WI38 (cell line): Measurements from ENCODE around the gene ST6GALNAC3.

ENCODE experiments used
- H3K4me3 ChIP-seq: 2 replicates; pipeline ENCODE4 v1.5.1; 2011; ENCODE audit warnings: low read depth, mild to moderate bottlenecking, control low read depth, low read length
- TF ChIP-seq, protein P1 (sequence below): IDR thresholded peaks from 2 replicates; pipeline ENCODE4 v1.5.1; 2012; ENCODE audit warnings: low read depth, mild to moderate bottlenecking, control low read depth, low read length

Gene ST6GALNAC3

DNA sequence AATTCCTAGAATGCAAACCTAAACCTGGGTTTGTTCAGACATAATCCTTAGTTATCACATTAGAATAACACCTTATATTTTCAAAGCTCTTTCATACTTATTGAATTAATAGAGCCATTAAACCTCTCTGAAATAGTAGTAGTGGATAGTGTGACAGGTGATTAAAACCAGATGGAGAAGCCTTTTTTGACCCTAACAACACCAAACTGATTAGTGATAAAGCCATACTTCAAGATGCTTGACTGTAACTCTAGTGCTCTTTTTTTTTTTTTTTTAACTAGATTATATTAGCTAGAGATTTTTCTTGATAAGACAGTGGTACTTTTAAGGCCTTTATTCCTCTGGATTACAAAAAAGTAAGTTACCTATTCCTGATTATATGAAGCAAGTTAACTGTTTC is 190.1 kb downstream of the ST6GALNAC3 start:
- TF ChIP-seq, protein P1, sequence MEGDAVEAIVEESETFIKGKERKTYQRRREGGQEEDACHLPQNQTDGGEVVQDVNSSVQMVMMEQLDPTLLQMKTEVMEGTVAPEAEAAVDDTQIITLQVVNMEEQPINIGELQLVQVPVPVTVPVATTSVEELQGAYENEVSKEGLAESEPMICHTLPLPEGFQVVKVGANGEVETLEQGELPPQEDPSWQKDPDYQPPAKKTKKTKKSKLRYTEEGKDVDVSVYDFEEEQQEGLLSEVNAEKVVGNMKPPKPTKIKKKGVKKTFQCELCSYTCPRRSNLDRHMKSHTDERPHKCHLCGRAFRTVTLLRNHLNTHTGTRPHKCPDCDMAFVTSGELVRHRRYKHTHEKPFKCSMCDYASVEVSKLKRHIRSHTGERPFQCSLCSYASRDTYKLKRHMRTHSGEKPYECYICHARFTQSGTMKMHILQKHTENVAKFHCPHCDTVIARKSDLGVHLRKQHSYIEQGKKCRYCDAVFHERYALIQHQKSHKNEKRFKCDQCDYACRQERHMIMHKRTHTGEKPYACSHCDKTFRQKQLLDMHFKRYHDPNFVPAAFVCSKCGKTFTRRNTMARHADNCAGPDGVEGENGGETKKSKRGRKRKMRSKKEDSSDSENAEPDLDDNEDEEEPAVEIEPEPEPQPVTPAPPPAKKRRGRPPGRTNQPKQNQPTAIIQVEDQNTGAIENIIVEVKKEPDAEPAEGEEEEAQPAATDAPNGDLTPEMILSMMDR, result no peak
- H3K4me3 ChIP-seq, result no peak overlapping the region

DNA sequence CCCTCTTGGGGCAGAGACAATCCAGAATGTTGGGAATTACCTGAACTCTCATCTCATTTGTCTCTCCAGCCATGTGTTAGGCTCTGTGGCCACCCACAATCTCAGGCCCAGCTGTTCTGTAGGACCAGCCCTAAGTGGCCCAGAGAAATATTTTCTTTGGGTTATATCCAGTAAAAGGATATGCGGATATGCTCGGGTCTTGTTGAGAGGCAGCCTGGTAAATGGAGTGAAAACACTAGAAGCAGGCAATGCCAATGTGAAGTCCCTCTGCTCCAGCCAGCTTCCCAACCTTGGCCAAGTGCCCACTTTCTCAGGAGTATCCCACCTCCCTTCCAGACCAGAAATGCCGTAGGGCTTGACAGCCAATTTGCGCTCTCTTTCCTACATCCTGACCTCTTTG is 192.2 kb downstream of the ST6GALNAC3 start:
- TF ChIP-seq, protein P1, result no peak
- H3K4me3 ChIP-seq, result no peak overlapping the region

DNA sequence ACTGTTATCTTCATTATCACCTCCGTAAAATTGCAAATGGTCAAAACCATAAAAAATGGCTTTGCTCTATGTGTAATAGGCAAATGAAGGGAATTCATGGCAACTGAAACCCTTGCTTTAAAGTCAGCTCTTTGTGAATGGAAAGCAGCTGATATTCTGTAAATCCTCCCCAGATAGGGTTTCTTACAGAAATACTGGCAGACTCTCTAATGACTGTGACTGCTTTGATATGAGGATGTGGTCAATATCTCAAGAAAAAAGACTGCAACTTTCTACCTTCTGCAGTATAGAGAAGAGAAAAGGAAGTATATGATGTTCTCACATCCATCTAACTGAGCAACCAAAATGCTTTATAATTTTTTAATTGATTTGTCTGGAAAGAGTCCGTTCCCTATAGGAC is 193.1 kb downstream of the ST6GALNAC3 start:
- no peak overlapping the region for H3K4me3 ChIP-seq
- TF ChIP-seq, protein P1, result no peak

DNA sequence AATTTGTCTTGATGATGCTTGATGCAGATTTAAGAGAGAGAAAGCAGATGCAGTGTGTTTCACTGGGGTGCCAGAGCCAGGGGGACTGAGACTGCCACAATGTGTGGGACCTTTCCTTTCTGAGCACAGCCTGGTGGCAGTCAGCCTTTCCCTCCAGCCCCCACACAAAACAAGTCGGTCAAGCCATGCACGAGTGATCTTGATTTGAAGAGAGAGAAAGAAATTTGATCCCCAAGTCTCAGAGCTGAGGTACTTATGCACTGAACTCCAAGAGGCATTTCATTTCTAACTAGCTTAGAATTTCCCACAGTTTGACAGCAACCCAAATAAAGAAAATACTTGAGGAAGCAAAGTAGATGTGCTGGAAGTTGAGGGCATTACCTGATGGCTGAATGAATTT is 193.8 kb downstream of the ST6GALNAC3 start:
- TF ChIP-seq, protein P1, result no peak
- H3K4me3 ChIP-seq, result no peak overlapping the region

DNA sequence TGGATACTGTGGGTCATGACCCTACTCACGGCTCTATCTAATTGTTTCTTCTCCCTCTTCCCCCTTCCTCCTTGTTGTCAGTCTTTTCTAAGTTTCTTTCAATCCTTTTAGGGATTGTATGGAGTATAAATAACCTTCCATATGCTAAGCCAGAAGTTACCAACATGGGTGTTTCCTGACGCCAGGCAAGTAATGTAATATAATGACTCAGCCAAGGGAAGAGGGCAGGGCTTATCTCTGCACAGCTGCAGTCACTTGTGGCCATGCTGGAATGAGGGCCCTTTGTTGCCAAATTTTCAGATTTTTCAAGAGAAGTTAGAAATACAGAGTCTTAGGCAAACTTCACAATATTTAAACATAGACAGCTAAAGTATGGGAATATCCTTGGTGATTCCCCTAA is 194.6 kb downstream of the ST6GALNAC3 start:
- H3K4me3 ChIP-seq, result no peak overlapping the region
- TF ChIP-seq, protein P1, result no peak

DNA sequence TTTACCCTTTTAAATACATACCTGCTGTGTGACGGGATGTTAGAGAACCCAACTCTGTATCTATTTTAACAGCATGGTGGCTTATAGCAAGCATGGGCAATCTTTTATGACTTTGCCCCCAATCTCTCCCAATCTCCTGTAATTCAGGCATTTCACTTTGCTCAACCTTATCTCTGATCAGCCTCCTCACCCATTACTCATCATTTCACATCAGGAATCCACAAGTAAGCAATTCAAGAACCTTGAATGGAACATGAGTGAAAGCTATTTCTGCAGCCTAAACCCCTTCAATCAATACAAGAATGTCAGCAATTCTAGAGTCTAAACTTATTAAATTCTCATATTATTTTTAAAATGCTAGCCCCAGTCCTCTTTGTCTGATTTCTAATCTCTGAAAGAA is 199.8 kb downstream of the ST6GALNAC3 start:
- H3K4me3 ChIP-seq, result no peak overlapping the region
- TF ChIP-seq, protein P1, result no peak

DNA sequence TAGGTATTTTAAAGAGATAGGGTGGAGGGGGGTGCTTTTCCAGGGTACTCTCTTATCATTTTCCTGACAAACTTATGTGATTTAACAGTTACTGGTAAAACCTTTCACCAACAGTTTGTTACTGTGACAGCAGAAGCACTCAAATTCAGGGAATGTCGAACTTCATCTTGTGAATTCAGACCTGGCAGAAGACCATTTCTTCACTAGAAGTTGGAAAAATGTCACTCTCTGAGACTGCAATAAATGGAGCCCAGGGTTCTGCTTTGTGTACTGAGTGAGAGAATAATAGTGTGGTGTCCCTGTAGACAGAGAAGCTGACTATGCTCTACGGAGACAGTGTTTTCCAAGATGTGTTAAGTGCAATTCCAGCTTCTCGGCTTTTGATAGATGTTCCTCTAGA is 200.2 kb downstream of the ST6GALNAC3 start:
- TF ChIP-seq, protein P1, result no peak

DNA sequence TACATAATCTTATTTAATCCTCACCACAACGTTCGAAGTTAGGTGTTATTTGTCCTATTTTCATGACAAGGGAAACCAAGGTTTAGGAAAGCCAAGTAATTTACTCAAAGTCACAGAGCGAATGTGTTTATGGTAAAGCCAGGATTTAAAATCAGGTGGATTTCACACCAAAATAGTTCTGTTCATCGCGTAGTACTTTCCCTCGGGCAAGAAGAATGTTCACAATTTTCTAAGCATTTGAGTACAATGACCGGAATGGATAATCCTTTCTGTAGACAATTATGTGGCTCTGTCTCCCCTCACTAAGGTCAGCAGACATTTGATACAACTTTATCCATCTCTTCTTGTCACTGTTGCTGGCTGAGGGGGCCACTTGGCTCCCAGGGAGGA is 204.2 kb downstream of the ST6GALNAC3 start:
- H3K4me3 ChIP-seq, result no peak overlapping the region
- TF ChIP-seq, protein P1, result no peak

More for the DNA sequence above, 200.2 kb downstream of the ST6GALNAC3 start:
- H3K4me3 ChIP-seq, result no peak overlapping the region
